Stomach (tissue), 4 donors: Measurements from ENCODE around the gene SND1.
A peak's percentile ranks its signal among the peaks of the same experiment; 100 is the strongest.

Experiments used
- POLR2A ChIP-seq, 4 donors: fragments of 450-650 bp; IDR thresholded peaks; one replicate each; pipeline ENCODE4 v1.6.1; 2016; ENCODE audit warnings: antibody characterized with exemption in 4 of 4, control low read depth in 2 of 4, mild to moderate bottlenecking in 1 of 4, moderate library complexity in 1 of 4
- POLR2AphosphoS5 ChIP-seq, 3 donors: sonication (generic); formaldehyde crosslinking; IDR thresholded peaks; one replicate each; pipeline ENCODE4 v1.6.1; 2016; ENCODE audit warnings: antibody characterized with exemption in 3 of 3
- TF ChIP-seq, protein P1 (sequence below), 7 experiments: fragments of 450-650 bp in 4 of 7; fragments of 200-600 bp in 3 of 7; sonication (generic) in 3 of 7; IDR thresholded peaks; one replicate each; pipeline ENCODE4 v1.5.1; 2016 to 2019; ENCODE audit warnings: antibody characterized with exemption in 7 of 7, control low read depth in 2 of 7, mild to moderate bottlenecking in 1 of 7

GRCh38 chr7:128030654-128031611 lies 378.9 kb downstream of the SND1 start, which contains the start of gene LRRC4:
- TF ChIP-seq, protein P1, sequence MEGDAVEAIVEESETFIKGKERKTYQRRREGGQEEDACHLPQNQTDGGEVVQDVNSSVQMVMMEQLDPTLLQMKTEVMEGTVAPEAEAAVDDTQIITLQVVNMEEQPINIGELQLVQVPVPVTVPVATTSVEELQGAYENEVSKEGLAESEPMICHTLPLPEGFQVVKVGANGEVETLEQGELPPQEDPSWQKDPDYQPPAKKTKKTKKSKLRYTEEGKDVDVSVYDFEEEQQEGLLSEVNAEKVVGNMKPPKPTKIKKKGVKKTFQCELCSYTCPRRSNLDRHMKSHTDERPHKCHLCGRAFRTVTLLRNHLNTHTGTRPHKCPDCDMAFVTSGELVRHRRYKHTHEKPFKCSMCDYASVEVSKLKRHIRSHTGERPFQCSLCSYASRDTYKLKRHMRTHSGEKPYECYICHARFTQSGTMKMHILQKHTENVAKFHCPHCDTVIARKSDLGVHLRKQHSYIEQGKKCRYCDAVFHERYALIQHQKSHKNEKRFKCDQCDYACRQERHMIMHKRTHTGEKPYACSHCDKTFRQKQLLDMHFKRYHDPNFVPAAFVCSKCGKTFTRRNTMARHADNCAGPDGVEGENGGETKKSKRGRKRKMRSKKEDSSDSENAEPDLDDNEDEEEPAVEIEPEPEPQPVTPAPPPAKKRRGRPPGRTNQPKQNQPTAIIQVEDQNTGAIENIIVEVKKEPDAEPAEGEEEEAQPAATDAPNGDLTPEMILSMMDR (IDR thresholded peaks at IDR 0.05): peak in 2 of 7 experiments; percentile 12 to 16
- TF ChIP-seq POLR2A (IDR thresholded peaks at IDR 0.05) (no peak), POLR2AphosphoS5 (IDR thresholded peaks at IDR 0.05) (no peak)
